ENCODE results near the gene SLC25A39. TPM values are rescaled to one million over a fixed set of nuclear protein-coding genes. Genes with fewer than 3 reads are reported as not detected.

SLC25A39 gene
- total RNA-seq, 4 donors from 2014 or later: 93.2 to 148 (median 107) TPM

- no peak overlapping the region for H3K27ac ChIP-seq
- no peak overlapping the region for H3K4me3 ChIP-seq
- no peaks in the 10 kb centered on the region for H3K36me3 ChIP-seq
- DNase-seq: no peak
- no peaks in the 10 kb centered on the region for H3K9me3 ChIP-seq
- 61 to 80% methylated on average over 1 to 3 of the region's 5 CpGs for WGBS, 2 donors
- H3K27me3 ChIP-seq: peaks cover 0 to 15% (median 0%) of the 10 kb centered on the region in 4 donors
- peaks cover 3 to 34% (median 14%) of the 10 kb centered on the region in 3 donors for H3K4me1 ChIP-seq
- no peak for TF ChIP-seq POLR2A (IDR thresholded peaks at IDR 0.05)
- TF ChIP-seq CTCF (IDR thresholded peaks at IDR 0.05): no peak
- intact Hi-C loops (cut with DNase I): no loop called here
These were observed 36.2 kb upstream of the SLC25A39 start for GRCh38 chr17:44360826-44361225.

DNA sequence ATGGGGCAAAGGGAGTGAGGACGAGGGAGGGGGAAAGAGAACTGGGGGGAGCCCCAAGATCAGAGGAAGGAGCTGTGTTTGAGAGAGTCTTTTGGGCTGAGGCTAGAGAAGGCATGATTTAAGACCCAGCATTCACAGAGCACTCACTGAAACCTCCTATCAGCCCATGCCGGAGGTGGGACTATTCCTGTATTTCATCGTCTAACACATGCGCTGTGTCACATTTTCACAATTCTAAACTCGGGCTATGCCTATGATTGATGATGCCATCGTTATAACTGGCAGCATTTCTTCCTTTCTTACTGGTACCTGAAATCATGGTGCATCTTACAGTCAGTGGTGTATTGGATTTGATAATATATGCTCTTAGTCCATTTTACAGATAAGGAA lies 35.5 kb upstream of the SLC25A39 start:
- Histone ChIP-seq H3K4me1 (peaks cover 3 to 34% (median 14%) of the 10 kb centered on the region in 3 donors), H3K4me3 (no peak overlapping the region), H3K36me3 (no peaks in the 10 kb centered on the region), H3K27ac (no peak overlapping the region), H3K9me3 (no peaks in the 10 kb centered on the region), H3K27me3 (peaks cover 0 to 14% (median 0%) of the 10 kb centered on the region in 4 donors)
- DNase-seq: no peak
- intact Hi-C loops (cut with DNase I): no loop called here
- WGBS, 2 donors: 44 to 53% methylated on average over 5 to 6 of the region's 6 CpGs
- TF ChIP-seq POLR2A (IDR thresholded peaks at IDR 0.05): no peak
- TF ChIP-seq CTCF (IDR thresholded peaks at IDR 0.05): no peak

DNA sequence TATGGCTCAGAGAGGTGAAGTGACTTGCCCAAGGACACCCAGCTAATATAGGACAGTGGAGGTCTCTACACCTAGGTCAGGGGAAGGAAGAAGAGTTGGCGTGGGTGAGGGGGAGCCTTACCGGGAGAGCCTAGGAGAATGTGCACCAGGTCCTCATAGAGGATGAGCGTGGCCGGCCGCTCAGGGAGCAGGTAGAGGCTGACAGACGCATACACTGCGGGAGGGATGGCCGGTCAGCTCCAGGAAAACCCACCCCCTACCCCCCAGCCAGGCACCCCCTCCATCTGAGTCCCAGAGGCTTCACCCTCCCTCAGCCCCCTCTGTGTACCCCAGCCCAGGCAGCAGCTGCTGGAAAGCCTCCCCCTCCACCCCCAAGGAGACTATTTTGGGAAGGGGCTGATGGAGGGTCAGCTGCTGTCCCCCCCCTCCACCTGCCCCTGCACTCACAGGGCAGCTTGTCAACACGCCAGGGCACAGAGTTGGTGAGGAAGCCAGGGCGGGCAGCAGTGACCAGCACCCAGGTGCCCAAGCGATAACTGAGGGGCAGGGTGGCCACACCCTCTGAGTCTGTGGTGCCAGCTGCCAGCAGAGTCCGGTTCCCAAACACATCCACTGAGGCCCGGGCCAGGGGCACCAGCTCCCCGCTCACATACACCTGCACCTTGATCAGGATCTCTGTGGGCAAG lies 35.0 kb upstream of the SLC25A39 start:
- TF ChIP-seq POLR2A (IDR thresholded peaks at IDR 0.05) (no peak), CTCF (IDR thresholded peaks at IDR 0.05) (no peak)
- no peak for DNase-seq
- intact Hi-C loops (cut with DNase I): no loop called here
- 84 to 89% methylated on average over 6 to 10 of the region's 14 CpGs for WGBS, 2 donors
- peaks cover 3 to 34% (median 14%) of the 10 kb centered on the region in 3 donors for H3K4me1 ChIP-seq
- H3K4me3 ChIP-seq: no peak overlapping the region
- H3K9me3 ChIP-seq: no peaks in the 10 kb centered on the region
- no peak overlapping the region for H3K27ac ChIP-seq
- peaks cover 0 to 9% (median 0%) of the 10 kb centered on the region in 4 donors for H3K27me3 ChIP-seq
- H3K36me3 ChIP-seq: no peaks in the 10 kb centered on the region

- DNase-seq: no peak
- H3K4me3 ChIP-seq: no peak overlapping the region
- intact Hi-C loops (cut with DNase I): no loop called here
- H3K9me3 ChIP-seq: no peaks in the 10 kb centered on the region
- H3K27ac ChIP-seq: no peak overlapping the region
- peaks cover 3 to 33% (median 13%) of the 10 kb centered on the region in 3 donors for H3K4me1 ChIP-seq
- TF ChIP-seq POLR2A (IDR thresholded peaks at IDR 0.05) (no peak), CTCF (IDR thresholded peaks at IDR 0.05) (no peak)
- H3K27me3 ChIP-seq: peaks cover 0 to 8% (median 0%) of the 10 kb centered on the region in 4 donors
- no peaks in the 10 kb centered on the region for H3K36me3 ChIP-seq
- 58 to 68% methylated on average over 3 to 4 of the region's 6 CpGs for WGBS, 2 donors
These were observed 34.4 kb upstream of the SLC25A39 start for GRCh38 chr17:44359006-44359405.

GRCh38 chr17:44358066-44358465 lies 33.4 kb upstream of the SLC25A39 start:
- peaks cover 0 to 8% (median 0%) of the 10 kb centered on the region in 4 donors for H3K27me3 ChIP-seq
- H3K27ac ChIP-seq: no peak overlapping the region
- DNase-seq: no peak
- no peak for TF ChIP-seq POLR2A (IDR thresholded peaks at IDR 0.05)
- WGBS, 2 donors: 68 to 81% methylated on average over 6 to 9 of the region's 9 CpGs
- peaks cover 0 to 5% (median 2%) of the 10 kb centered on the region in 3 donors for H3K36me3 ChIP-seq
- H3K4me1 ChIP-seq: peaks cover 3 to 31% (median 10%) of the 10 kb centered on the region in 3 donors
- H3K4me3 ChIP-seq: no peak overlapping the region
- intact Hi-C loops (cut with DNase I): no loop called here
- no peaks in the 10 kb centered on the region for H3K9me3 ChIP-seq
